ENCODE results near the gene ZFAND2A. TPM values are rescaled to one million over a fixed set of nuclear protein-coding genes. Genes with fewer than 3 reads are reported as not detected.
"Not testable (repeated sequence)": the region's sequence is repeated elsewhere in the genome, so short reads cannot be mapped to it uniquely, and the experiment has no call there.

Gene ZFAND2A
- total RNA-seq, 1 experiment from 2014 or later, result 70.3 TPM

DNA sequence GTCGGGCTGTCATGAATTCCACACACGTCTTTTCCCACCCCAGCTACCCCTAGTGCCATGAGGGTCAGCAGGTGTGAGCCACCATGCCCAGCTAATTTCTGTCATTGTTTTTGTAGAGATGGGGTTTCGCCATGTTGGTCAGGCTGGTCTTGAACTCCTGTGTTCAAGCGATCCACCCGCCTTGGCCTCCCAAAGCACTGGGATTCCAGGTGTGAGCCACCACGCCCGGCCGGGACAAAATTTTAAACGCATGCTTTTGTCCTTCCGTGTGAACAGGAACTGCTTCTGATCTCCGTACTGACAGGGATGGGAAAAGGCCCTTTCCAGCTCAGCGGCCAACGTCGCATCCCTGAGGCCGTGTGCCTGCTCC, 15.6 kb upstream of the ZFAND2A start:
- DNase-seq (ENCODE audit: low spot score), result no peak

- no peak for DNase-seq (ENCODE audit: low spot score)
These were observed 15.0 kb upstream of the ZFAND2A start for GRCh38 chr7:1174881-1175596.

DNA sequence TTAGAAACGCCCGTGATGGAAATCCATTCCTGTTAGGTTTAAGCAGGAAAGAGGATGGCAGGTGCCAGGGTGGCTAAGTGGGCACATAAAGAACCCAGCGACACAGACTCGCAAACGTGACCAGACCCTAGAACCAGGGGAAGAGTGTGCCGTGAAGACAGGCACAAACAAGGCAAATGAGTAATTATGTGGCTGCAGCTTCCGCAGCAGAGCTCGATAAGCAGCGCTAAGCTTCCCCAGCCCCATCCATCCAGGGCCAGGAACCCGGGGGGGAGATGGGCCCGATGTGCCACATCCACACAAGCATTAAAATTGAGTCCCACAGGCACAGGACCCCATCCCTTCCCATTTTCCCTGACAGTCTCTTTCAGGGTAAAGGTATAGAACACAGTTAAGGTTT, 14.0 kb upstream of the ZFAND2A start:
- no peak for DNase-seq (ENCODE audit: low spot score)

- DNase-seq (ENCODE audit: low spot score), result no peak
These were observed 12.9 kb upstream of the ZFAND2A start for GRCh38 chr7:1172666-1173523.

DNA sequence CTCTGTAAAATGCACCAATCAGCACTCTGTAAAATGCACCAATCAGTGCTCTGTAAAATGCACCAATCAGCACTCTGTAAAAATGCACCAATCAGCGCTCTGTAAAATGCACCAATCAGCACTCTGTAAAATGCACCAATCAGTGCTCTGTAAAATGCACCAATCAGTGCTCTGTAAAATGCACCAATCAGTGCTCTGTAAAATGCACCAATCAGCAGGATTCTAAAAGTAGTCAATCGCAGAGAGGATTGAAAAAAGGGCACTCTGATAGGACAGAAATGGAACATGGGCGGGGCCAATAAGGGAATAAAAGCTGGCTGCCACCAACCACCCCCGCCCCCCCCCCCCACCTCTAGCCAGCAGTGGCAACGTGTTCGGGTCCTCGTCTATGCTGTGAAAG, 11.5 kb upstream of the ZFAND2A start:
- DNase-seq (ENCODE audit: low spot score), result peak; percentile 62

- no peak for DNase-seq (ENCODE audit: low spot score)
These were observed 10.9 kb upstream of the ZFAND2A start for GRCh38 chr7:1170741-1171501.

GRCh38 chr7:1169409-1170368, 9.7 kb upstream of the ZFAND2A start:
- DNase-seq (ENCODE audit: low spot score), result peak; percentile 37

DNA sequence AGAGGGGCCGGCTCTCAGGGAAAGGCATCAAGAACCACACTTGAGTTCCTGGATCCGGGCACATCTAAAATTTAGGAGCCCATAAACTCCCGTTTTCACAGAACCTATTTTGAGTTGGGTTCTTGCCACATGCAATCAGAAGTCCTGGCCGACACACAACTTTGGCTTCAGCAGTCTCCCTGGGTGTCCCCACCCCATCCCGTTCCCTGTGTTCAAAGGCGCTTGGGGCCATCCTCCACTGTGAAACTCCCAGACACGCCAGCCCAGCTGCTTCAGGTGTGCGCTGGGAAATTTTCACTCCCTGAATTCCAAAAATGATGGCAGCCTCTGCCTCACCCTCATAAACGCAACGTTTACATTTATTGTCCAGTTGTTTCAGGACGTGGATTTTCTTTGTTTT, 8.4 kb upstream of the ZFAND2A start:
- no peak for DNase-seq (ENCODE audit: low spot score)

GRCh38 chr7:1164436-1164835, 4.4 kb upstream of the ZFAND2A start:
- DNase-seq (ENCODE audit: low spot score), result no peak

GRCh38 chr7:1163121-1163520, 3.1 kb upstream of the ZFAND2A start:
- DNase-seq (ENCODE audit: low spot score), result no peak

- DNase-seq (ENCODE audit: low spot score), result peak; percentile 19
These were observed 650 bp upstream of the ZFAND2A start for GRCh38 chr7:1160670-1161021.

GRCh38 chr7:1159231-1159630, 765 bp downstream of the ZFAND2A start:
- DNase-seq (ENCODE audit: low spot score), result not testable (repeated sequence)

- DNase-seq (ENCODE audit: low spot score), result no peak
These were observed 1.5 kb downstream of the ZFAND2A start for GRCh38 chr7:1158203-1159126.

DNA sequence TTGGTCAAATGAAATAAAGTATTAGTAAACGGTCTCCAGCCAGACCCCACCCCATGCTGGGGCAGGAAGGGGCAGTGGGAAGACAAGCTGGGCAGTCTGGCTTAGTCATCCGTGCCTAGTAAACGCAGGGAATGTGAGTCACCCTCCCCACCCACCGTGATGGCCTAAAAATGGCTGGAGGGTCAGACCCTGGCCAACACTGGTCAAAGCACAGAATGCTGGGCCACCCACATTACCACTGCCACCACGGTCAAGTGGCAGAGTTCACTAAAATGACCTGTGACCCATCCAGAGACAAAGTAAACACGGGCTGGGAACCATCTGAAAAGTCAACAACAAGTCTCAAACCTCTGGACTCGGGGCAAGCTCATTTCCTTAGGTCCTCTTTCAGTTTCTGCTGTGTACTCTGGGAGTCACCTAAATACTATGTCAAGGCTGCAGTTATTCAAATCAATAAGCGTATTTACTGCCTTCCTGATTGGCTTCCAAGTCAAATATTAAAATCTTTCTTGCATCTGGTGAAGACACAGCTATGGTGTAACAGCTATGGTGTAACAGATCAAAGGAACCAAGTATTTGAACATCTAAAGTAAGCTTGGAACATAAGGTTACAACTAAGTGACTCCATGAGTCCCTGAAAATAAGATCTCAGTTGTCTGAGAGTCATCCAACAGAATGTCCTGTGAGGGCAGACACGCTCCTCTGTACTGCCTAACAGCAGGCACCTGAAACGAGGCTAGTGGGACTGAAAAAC, 3.0 kb downstream of the ZFAND2A start:
- peak; percentile 96 for DNase-seq (ENCODE audit: low spot score)

DNA sequence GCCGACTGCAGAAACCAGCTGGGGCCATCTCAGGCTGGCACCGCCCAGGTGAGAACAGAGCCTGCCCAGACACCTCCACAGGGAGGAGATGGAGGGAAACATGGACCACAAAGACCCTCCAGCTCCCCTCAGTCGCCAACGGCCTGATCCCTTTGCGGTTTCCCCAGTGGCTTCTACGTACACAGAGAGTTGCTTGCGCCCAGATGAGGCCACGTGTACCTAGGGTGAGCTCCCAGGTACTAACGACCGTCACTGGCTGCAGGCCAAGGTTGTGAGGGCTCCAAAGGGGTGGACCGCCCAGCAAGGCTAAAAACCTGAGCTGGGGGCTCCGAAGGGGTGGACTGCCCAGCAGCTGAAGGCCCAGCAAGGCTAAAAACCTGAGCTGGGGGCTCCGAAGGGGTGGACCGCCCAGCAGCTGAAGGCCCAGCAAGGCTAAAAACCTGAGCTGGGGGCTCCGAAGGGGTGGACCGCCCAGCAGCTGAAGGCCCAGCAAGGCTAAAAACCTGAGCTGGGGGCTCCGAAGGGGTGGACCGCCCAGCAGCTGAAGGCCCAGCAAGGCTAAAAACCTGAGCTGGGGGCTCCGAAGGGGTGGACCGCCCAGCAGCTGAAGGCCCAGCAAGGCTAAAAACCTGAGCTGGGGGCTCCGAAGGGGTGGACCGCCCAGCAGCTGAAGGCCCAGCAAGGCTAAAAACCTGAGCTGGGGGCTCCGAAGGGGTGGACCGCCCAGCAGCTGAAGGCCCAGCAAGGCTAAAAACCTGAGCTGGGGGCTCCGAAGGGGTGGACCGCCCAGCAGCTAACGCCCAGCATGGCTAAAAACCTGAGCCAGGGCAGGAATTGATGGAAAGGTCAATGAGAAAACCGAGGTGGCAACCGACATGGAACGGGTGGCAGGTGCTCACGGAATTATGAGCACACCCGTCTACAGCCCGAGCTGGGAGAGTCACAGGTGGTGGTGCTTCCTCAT, 3.9 kb downstream of the ZFAND2A start:
- DNase-seq (ENCODE audit: low spot score), result not testable (repeated sequence)

DNA sequence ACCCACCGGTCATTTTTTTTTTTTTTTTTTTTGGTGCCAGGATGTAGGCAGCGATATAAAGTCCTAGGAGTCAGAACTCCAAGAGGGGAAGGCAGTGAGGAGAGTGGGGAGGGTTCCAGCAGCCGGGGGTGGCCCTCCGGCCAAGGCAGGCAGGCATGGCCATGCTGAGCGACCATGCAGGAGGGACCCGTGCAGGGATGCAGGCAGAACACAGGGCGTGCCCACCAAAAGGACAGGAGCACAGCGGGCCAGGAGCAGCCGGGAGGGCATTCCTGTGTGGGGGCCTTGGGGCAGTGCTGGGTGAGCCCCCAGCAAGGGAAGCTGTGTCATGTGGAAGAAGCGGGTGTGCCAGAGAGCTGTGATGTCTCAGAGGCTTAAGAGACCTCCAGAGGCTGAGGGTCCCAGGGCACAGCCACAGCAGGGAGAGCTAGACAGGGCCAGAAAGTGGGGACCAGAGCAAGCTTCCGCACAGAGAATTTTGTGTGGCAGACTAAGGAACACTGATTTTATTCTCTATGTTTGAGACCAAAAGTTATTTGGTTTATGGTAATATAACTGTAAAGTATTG, 5.7 kb downstream of the ZFAND2A start:
- DNase-seq (ENCODE audit: low spot score), result no peak

DNA sequence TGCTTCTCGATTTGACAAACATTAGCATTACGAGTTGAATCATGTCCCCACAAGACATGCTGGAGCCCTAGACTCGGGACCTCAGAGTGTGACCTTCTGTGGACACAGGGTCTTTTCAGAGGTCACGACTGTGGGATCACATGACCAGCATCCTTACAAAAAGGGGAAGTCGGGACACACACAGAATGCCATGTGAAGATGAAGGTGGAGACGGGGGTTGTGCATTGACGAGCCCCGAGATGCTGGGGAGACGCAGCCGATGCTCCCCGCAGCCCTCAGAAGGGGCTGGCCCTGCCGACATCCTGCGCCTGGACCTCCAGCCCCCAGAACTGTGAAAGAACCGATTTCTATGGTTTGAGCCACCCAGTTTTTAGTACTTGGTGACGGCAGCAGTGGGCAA, 7.5 kb downstream of the ZFAND2A start:
- no peak for DNase-seq (ENCODE audit: low spot score)
